CD4-positive, alpha-beta T cell treated with Interleukin-6 for 4 hours (primary cell): ENCODE measurements around the gene LEMD2.

Experiments
- DNase-seq: peaks from one replicate; pipeline ENCODE4 v3.0.0-alpha.2; 2020; ENCODE audit warnings: mixed read lengths

Gene LEMD2

DNA sequence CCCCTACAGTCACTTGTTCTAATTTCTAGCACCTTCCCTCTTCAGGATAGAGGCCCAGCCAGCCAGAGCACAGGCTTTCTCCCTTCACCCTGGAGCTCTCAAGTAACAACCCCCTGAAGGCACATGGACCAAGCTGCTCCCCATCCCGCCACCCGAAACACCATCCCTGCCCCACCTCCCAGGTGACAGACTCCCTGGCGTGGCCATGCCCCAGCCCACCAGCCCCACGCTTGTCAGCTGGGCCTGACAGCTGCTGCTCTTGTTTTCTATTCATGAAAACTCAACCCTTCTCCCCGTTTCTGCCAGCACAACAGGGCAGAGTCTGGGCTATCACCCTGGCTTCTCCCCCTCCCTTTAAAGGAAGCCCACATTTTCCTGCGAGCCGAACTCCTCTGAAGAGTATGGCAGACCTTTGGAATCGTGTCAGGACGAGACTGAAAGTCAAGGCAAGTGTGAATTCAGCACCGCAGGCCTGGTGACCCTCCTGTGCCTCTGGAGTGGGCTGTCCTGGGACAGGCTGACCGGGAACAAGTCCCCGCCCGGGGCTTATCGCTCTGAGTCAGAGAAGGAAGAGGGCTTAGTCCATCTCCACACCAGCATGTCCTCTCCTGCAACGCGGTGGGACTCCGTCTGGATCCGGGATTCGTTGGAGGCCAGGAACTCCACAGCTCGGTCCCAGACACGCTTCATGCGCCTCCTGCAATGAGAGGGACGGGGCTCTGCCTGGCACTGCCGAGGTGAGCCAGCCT is 16.7 kb downstream of the LEMD2 start:
- no peak for DNase-seq

- peak; percentile 69 for DNase-seq
Observed at GRCh38 chr6:33771146-33772081, 17.5 kb downstream of the LEMD2 start.

DNA sequence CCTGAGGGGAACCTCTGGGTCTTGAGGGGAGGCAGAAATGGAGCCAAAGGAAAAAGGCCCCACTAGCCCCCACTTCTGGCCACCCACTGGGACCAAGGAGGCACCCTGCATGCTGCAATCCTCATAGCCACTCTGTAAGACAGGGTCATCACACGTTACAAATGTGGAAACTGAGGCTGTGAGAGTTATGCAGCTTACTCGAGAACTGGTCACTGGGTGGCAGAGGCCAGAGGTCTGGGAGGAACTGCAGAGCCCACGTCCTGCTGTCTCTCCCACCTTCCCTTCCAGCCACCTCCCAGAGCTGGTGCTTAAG is 18.1 kb downstream of the LEMD2 start:
- DNase-seq = no peak

DNA sequence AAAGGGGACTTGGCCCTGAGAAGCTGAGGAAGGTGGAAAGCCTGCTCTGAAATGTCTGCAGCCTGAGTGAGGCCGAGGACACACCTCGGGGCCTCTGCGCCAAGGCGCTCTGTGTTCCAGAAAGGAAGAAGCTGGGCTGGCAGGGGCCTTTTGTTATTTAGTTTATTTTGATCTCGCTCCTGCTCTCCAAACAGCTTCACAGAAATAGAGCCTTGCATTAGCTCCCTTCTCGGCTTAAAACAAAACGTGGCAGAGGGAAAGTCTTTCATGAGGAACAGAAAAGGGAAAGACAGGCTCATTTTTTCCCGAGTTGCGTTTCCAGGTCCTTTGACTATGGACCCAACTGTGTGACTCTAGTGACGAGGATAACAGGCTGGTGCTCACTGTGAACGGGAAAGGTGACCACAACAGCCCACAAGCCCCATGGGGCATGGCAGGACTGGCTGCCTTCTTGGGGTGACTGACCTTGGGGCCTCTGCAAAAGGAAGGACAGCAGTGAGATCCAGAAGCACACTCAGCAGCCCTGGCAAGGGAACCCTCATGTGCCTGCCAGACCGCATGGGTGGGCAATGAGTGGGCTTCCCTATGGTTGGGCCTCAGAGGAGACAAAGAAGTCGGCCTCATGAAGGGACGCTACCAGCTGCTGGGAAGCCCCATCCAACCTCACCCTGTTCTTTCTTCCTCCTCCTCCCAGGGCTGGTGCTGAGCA is 18.7 kb downstream of the LEMD2 start:
- DNase-seq = no peak

GRCh38 chr6:33769248-33769821 is 19.6 kb downstream of the LEMD2 start:
- no peak for DNase-seq

GRCh38 chr6:33768644-33769120 is 20.2 kb downstream of the LEMD2 start:
- DNase-seq = peak; percentile 78

DNA sequence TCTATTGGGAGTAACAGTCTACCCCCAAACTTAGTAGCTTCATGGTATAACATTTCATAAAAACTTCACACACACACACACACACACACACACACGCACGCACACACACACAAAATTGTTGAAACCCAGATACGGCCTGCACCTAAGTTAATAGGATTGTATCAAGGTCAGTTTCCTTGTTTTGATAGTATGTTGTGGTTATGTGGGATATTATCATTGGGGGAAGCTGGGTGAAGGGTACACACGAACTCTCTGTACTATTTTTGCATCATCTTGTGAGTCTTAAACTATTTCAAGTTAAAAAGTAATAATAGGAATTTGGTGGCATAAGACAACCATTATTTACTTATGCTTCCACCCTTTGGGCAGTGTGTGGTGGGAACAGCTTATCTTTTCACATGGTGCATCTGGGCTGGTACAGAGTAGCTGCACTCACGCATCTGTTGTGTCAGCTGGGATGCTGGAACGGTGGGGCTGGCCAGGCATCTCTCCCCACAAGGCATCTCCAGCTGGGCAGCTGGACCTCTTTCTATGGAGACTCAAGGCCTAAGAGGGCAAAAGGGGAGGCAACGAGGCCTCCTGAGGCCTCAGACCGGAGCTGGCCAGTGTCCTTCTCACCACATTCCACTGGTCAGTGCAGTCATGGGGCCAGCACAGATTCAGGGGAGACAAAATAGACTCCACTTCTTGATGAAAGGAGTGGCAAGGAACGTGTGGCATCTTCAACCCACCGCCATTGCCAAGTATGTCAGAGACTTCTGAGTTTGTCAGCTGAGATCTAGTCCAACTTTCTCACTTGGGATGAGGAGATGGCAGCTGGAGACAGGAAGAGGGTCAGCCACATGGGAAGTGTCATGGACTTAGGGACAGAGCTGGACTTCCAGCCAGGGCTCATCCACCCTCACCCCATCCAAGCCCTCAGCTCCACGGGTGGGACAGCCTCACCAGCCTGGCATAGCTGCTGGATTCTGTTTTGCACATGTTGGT is 21.7 kb downstream of the LEMD2 start:
- no peak for DNase-seq

DNA sequence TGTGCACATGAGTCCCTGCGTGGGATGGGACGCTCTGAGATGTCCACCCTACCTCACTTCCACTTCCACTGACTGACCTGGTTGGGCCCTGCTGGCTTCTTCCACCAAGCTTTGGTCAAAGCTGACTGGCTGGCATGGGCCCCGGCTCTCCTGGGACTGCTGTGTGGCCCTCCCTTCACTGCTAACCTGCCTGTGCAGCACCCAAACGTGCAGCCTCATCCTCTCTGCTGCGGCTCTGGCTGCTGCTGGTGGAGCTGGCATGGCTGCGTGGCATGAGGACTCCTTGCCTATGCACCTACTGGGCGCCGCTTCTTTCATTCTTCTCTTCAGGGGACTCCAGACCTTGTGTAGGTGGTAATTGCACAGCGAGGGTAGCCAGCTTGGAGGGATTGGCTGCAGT is 23.6 kb downstream of the LEMD2 start:
- DNase-seq = no peak

DNA sequence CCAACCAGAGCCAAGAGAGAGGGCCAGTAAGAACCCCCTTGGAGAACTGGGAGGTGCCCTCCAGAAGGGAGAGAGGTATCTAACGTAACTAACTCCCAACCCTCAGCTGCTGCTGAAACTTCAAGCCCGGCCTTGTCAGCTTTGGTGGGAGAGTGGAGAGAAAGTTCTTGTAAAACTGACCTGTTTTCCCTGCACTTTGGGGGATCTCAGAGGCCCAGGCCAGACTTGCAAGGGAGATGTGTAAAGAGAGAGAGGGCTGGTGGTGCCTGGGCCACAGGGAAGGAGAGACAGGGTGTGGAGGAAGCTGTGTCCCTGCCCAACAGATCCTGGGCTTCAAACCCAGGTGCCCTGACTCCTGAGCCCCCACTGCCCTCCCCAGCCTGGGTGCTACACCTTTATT is 24.9 kb downstream of the LEMD2 start:
- no peak for DNase-seq

- DNase-seq = no peak
Observed at GRCh38 chr6:33763483-33763882, 25.4 kb downstream of the LEMD2 start.

DNA sequence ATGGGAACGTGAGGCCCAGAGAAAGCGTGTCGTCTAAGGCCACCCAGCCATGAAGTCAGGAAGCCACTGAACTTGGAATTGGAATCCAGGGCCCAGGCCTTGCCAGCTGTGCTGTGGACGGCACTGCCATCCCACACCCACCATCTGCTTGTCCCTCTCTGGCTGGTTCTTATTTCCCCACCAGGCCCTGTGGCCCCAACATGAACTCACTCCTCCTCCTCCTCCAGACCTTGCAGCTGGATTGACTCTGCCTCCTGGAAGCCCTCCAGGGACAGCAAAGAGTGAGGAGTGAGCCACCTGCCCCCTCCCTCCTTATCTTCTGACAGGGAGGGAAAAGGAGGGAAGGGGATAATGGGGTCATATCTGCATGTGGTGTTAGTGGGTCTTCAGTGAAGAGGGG is 26.2 kb downstream of the LEMD2 start:
- no peak for DNase-seq

- peak; percentile 63 for DNase-seq
Observed at GRCh38 chr6:33761922-33762629, 26.9 kb downstream of the LEMD2 start.

DNA sequence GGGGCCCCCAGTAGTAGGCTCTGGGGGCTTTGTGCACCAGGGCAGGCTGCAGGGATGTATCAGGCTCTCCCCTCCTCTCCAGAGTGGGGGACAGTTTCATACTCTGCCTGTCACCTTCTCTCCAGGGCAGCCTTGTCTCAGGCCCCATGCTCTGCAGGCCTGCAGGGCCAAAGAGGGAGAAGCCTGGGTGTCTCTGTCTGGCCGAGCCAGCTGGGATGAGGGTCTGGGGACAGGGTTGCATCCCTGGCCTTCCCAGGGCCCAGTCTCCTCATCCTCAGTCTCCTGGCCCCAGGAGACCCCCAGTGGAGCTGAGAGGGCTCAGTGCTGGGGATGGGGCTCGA is 27.4 kb downstream of the LEMD2 start:
- DNase-seq = no peak

DNA sequence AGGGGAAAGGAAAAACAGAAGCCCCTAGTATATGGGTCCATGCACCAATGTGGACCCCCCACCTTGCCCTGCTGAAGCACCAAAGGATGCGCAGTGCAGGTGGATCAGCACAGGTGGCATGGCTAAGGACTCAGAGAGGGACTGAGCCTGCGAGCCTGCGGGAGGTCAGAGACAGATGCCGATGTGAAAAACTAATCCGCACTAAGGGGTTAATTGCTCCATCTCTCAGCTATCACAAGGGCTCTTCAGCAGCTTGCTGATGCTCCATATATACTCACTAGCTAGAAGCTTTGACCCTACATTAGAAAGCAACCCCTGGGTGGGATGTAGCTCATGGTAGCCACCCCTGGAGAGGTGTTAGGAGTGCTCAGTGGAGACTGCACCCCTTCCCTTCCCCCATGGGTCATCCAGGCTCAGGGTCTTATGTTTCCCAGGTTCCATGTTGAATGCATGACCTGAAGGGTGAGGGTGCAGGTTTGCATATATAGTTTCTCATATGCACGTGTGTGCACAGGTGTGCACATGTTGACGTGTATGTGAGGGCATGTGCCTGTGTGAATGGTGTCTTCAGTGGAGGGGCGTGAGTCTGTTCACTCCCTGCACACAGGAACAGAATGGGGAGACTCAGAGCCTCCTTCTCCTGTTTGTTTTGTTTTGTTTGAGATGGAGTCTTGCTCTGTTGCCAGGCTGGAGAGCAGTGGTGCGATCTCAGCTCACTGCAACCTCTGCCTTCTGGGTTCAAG is 28.9 kb downstream of the LEMD2 start:
- no peak for DNase-seq

- no peak for DNase-seq
Observed at GRCh38 chr6:33758815-33759216, 30.1 kb downstream of the LEMD2 start.

DNA sequence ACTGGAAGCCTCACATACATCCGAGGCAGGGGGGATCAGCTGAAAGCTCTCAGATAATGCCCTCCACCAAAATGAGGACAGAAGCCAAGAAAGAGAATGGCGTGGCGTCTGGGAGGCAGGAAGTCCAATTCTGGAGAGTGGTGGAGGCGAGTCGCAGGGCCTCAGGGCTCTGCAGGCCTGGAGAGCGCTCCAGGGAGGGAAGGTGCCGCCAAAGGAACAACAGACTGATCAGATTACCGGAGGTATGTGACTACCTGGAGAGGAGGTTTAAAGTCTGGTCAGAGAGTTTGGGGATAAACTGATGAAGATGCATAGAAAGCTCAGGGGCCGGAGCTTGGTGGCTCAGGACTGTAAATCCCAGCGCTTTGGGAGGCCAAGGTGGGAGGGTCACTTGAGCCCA is 31.0 kb downstream of the LEMD2 start:
- no peak for DNase-seq

DNA sequence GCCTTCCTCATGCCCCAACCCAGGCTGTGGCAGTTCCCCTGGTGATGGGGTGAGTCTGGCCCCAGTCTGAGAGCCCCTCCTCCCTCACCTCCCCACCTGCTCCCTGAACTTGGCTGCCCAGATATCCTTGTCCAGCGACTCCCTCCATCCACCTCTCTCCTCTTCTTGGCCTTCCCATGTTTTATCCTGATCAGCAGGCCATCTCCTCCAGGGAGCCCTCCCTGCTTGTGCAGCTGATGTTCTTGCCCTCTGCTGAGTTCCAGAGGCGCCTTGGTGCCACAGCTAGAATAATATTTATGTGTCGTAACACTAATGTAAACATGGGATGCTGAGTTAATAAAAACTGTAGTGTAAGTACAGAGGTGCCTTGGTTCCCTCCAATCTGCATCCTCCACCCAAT is 31.8 kb downstream of the LEMD2 start:
- no peak for DNase-seq

- no peak for DNase-seq
Observed at GRCh38 chr6:33756211-33756954, 32.5 kb downstream of the LEMD2 start.

GRCh38 chr6:33755070-33755869 is 33.7 kb downstream of the LEMD2 start:
- DNase-seq = no peak
